Measurements from ENCODE around the gene OSBPL10. TPM values are rescaled to one million over a fixed set of nuclear protein-coding genes. Genes with fewer than 3 reads are reported as not detected.
"Not testable (repeated sequence)": the region's sequence is repeated elsewhere in the genome, so short reads cannot be mapped to it uniquely, and the experiment has no call there.

Gene OSBPL10
- total and polyA plus RNA-seq, 2 experiments from 2014 or later = 2.4 to 8.1 TPM

DNA sequence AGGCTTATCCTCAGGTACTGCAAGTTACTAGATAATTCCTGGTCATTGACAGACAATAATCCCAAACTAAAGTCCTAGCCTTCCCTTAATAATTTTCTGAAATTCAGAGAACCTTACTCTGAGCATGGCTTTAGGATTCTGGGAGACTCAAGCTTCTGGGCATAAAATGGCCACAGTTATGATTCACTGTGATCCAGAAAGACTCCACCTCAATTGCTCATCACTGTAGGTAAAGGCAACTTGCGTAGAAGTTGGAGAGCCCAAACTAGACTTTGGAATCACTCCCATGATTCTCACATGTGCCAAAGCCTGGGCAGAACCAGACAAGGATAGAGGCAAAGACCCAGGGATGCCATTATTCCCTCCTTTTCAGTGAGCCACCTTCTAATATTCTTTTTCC is 195.3 kb downstream of the OSBPL10 start:
- 89% methylated on average over 1 of the region's 1 CpG for WGBS, 2 experiments (ENCODE audit: low coverage in 1 of 2, low lambda C conversion rate in 2 of 2, missing lambda C conversion rate in 2 of 2)
- Histone ChIP-seq H3K27ac (no peak overlapping the region), H3K9me2 (ENCODE audit: insufficient read depth) (no peaks in the 10 kb centered on the region), H3K9ac (no peak overlapping the region), H4K20me1 (ENCODE audit: insufficient read depth) (no peaks in the 10 kb centered on the region), H2AFZ (no peak overlapping the region), H3F3A (ENCODE audit: insufficient read depth) (no peaks in the 10 kb centered on the region), H3K4me3 (no peak overlapping the region), H3K79me2 (ENCODE audit: insufficient read depth) (no peaks in the 10 kb centered on the region), H3K27me3 (replicated peaks; ENCODE audit: insufficient read depth) (no peaks in the 10 kb centered on the region), H3K4me2 (ENCODE audit: unreplicated experiment) (no peak overlapping the region), H3K9me3 (ENCODE audit: low read depth) (no peaks in the 10 kb centered on the region), H3K4me1 (ENCODE audit: insufficient read depth) (no peaks in the 10 kb centered on the region), H3K36me3 (ENCODE audit: low read depth) (no peaks in the 10 kb centered on the region)
- no peak for DNase-seq
- TF ChIP-seq EZH2phosphoT487 (IDR thresholded peaks at IDR 0.05; ENCODE audit: insufficient read depth, low read depth) (no peak), EZH2 (IDR thresholded peaks at IDR 0.05; ENCODE audit: insufficient read depth, poor library complexity, severe bottlenecking) (no peak)
- in situ Hi-C loops (cut with MboI) = no loop called here

DNA sequence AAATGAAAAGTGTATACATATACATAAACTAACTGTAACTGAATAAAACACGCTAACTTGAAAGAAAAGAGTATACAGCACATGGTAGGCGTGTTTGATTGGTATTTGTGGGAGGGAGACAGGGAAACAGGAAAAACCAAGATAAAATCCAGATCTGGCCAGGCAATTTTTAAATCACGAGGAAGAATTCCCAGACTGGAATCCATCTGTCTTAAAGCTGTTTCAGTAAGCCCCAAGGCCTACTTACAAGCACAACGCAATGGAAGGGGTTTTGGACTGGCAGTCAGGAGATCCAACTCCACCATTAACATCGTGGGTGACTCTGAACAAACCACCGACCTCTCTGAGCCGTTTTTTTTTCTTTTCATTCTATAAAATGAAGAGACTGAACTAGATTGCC is 195.8 kb downstream of the OSBPL10 start:
- H3K27ac ChIP-seq = no peak overlapping the region
- no peak overlapping the region for H2AFZ ChIP-seq
- DNase-seq = no peak
- H3K4me3 ChIP-seq = no peak overlapping the region
- H4K20me1 ChIP-seq (ENCODE audit: insufficient read depth) = no peaks in the 10 kb centered on the region
- H3K9me3 ChIP-seq (ENCODE audit: low read depth) = no peaks in the 10 kb centered on the region
- no peaks in the 10 kb centered on the region for H3K4me1 ChIP-seq (ENCODE audit: insufficient read depth)
- H3K79me2 ChIP-seq (ENCODE audit: insufficient read depth) = no peaks in the 10 kb centered on the region
- no peaks in the 10 kb centered on the region for H3K27me3 ChIP-seq (replicated peaks; ENCODE audit: insufficient read depth)
- in situ Hi-C loops (cut with MboI) = no loop called here
- no peak overlapping the region for H3K4me2 ChIP-seq (ENCODE audit: unreplicated experiment)
- 38 to 39% methylated on average over 7 of the region's 7 CpGs for WGBS, 2 experiments (ENCODE audit: low coverage in 1 of 2, low lambda C conversion rate in 2 of 2, missing lambda C conversion rate in 2 of 2)
- TF ChIP-seq EZH2phosphoT487 (IDR thresholded peaks at IDR 0.05; ENCODE audit: insufficient read depth, low read depth) = no peak
- TF ChIP-seq EZH2 (IDR thresholded peaks at IDR 0.05; ENCODE audit: insufficient read depth, poor library complexity, severe bottlenecking) = no peak
- H3F3A ChIP-seq (ENCODE audit: insufficient read depth) = no peaks in the 10 kb centered on the region
- H3K9me2 ChIP-seq (ENCODE audit: insufficient read depth) = no peaks in the 10 kb centered on the region
- no peaks in the 10 kb centered on the region for H3K36me3 ChIP-seq (ENCODE audit: low read depth)
- H3K9ac ChIP-seq = no peak overlapping the region

DNA sequence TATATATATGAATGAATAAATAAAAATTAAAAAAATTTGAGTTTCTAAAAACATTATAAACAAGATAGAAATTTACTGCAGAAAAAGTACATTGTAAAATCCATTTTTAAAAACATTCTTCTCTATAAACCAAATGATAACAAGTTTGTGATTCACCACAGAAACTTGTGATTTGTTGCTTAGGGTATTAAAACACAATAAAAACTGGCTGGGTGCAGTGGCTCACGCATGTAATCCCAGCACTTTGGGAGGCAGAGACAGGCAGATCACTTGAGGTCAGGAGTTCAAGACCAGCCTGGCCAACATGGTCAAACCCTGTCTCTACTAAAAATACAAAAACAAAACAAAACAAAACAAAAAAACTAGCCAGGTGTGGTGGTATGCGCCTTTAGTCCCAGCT is 197.2 kb downstream of the OSBPL10 start:
- H3K79me2 ChIP-seq (ENCODE audit: insufficient read depth); in situ Hi-C loops (cut with MboI); H4K20me1 ChIP-seq (ENCODE audit: insufficient read depth); H3K4me3 ChIP-seq; H3K27me3 ChIP-seq (replicated peaks; ENCODE audit: insufficient read depth); H2AFZ ChIP-seq; H3K27ac ChIP-seq; H3K9ac ChIP-seq; H3K9me2 ChIP-seq (ENCODE audit: insufficient read depth); H3K9me3 ChIP-seq (ENCODE audit: low read depth); H3K36me3 ChIP-seq (ENCODE audit: low read depth); H3K4me1 ChIP-seq (ENCODE audit: insufficient read depth); H3K4me2 ChIP-seq (ENCODE audit: unreplicated experiment); H3F3A ChIP-seq (ENCODE audit: insufficient read depth): not testable (repeated sequence)
- peak; percentile 22 for DNase-seq
- WGBS, 2 experiments (ENCODE audit: low coverage in 1 of 2, low lambda C conversion rate in 2 of 2, missing lambda C conversion rate in 2 of 2) = 68 to 72% methylated on average over 2 of the region's 2 CpGs

DNA sequence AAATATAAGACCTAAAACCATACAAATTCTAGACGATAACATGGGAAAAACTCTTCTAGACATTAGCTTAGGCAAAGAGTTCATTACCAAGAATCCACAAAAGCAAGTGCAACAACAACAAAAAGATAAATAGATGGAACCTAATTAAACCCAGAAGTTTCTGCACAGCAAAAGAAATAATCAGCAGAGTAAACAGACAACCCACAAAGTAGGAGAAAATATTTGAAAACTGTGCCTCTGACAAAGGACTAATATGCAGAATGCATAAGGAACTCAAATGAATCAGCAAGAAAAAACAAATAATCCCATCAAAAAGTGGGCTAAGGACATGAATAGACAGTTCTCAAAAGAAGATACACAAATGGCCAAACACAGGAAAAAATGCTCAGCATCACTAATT is 198.8 kb downstream of the OSBPL10 start:
- H3K4me2 ChIP-seq (ENCODE audit: unreplicated experiment); H3K4me1 ChIP-seq (ENCODE audit: insufficient read depth); H3F3A ChIP-seq (ENCODE audit: insufficient read depth); H3K9ac ChIP-seq; H3K9me2 ChIP-seq (ENCODE audit: insufficient read depth); H3K4me3 ChIP-seq; H3K27ac ChIP-seq; H4K20me1 ChIP-seq (ENCODE audit: insufficient read depth); H2AFZ ChIP-seq; in situ Hi-C loops (cut with MboI); H3K9me3 ChIP-seq (ENCODE audit: low read depth); H3K79me2 ChIP-seq (ENCODE audit: insufficient read depth); H3K36me3 ChIP-seq (ENCODE audit: low read depth); H3K27me3 ChIP-seq (replicated peaks; ENCODE audit: insufficient read depth); DNase-seq: not testable (repeated sequence)
- 31 to 39% methylated on average over 1 of the region's 1 CpG for WGBS, 2 experiments (ENCODE audit: low coverage in 1 of 2, low lambda C conversion rate in 2 of 2, missing lambda C conversion rate in 2 of 2)

DNA sequence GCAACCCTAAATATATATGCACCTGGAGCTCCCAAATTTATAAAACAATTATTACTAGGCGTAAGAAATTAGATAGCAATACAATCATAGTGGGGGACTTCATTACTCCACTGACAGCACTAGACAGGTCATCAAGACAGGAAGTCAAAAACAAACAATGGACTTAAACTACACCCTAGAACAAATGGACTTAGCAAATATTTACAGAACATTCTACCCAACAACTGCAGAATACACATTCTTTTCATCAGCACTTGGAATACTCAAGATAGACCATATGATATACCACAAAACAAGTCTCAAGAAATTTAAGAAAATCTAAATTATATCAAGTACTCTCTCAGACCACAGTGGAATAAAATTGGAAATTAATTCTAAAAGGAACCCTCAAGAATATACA is 201.5 kb downstream of the OSBPL10 start:
- H4K20me1 ChIP-seq (ENCODE audit: insufficient read depth) = no peaks in the 10 kb centered on the region
- no peak overlapping the region for H3K4me2 ChIP-seq (ENCODE audit: unreplicated experiment)
- H2AFZ ChIP-seq = no peak overlapping the region
- no peaks in the 10 kb centered on the region for H3K79me2 ChIP-seq (ENCODE audit: insufficient read depth)
- no peak overlapping the region for H3K4me3 ChIP-seq
- no peak for TF ChIP-seq EZH2 (IDR thresholded peaks at IDR 0.05; ENCODE audit: insufficient read depth, poor library complexity, severe bottlenecking)
- TF ChIP-seq EZH2phosphoT487 (IDR thresholded peaks at IDR 0.05; ENCODE audit: insufficient read depth, low read depth) = no peak
- no peaks in the 10 kb centered on the region for H3K9me2 ChIP-seq (ENCODE audit: insufficient read depth)
- no peak overlapping the region for H3K27ac ChIP-seq
- H3K4me1 ChIP-seq (ENCODE audit: insufficient read depth) = peaks cover 24% of the 10 kb centered on the region
- H3K36me3 ChIP-seq (ENCODE audit: low read depth) = no peaks in the 10 kb centered on the region
- no peaks in the 10 kb centered on the region for H3K27me3 ChIP-seq (replicated peaks; ENCODE audit: insufficient read depth)
- H3K9me3 ChIP-seq (ENCODE audit: low read depth) = no peaks in the 10 kb centered on the region
- in situ Hi-C loops (cut with MboI) = no loop called here
- no peak overlapping the region for H3K9ac ChIP-seq
- H3F3A ChIP-seq (ENCODE audit: insufficient read depth) = 0 out of 2 replicates have a peak, but pooled peaks cover 12% of the 10 kb centered on the region
- DNase-seq = no peak
- WGBS, 2 experiments (ENCODE audit: low coverage in 1 of 2, low lambda C conversion rate in 2 of 2, missing lambda C conversion rate in 2 of 2) = 44 to 50% methylated on average over 1 of the region's 1 CpG

Data from GM23248 (cell line).